Hepatocyte (in vitro differentiated cells): ENCODE results near the gene WSCD1. TPM values are rescaled to one million over a fixed set of nuclear protein-coding genes. Genes with fewer than 3 reads are reported as not detected.

Source experiments
- DNase-seq: peaks from one replicate; pipeline ENCODE4 v3.0.0-alpha.2; 2016; ENCODE audit warnings: low spot score
- H2AFZ ChIP-seq: fragments of 200-600 bp; sonication (generic); 2 replicates; pipeline ENCODE4 v1.6.0; 2016; ENCODE audit warnings: antibody characterized with exemption, mild to moderate bottlenecking
- H3K27ac ChIP-seq: fragments of 200-600 bp; sonication (generic); 2 replicates; pipeline ENCODE4 v1.5.1; 2016; ENCODE audit warnings: mild to moderate bottlenecking
- H3K27me3 ChIP-seq: fragments of 200-600 bp; sonication (generic); 2 replicates; pipeline ENCODE4 v1.6.1; 2016
- H3K36me3 ChIP-seq: fragments of 200-600 bp; sonication (generic); replicated peaks from 2 replicates; pipeline ENCODE4 v1.5.1; 2016; ENCODE audit warnings: low read depth; ENCODE audit not compliant: insufficient read depth
- H3K4me1 ChIP-seq: fragments of 200-600 bp; sonication (generic); 2 replicates; pipeline ENCODE4 v1.5.1; 2016; ENCODE audit warnings: mild to moderate bottlenecking, moderate library complexity; ENCODE audit not compliant: insufficient read depth
- H3K4me2 ChIP-seq: fragments of 200-600 bp; sonication (generic); 2 replicates; pipeline ENCODE4 v1.6.0; 2016
- H3K4me3 ChIP-seq: fragments of 200-600 bp; sonication (generic); 2 replicates; pipeline ENCODE4 v1.5.1; 2016; ENCODE audit warnings: mild to moderate bottlenecking
- H3K79me2 ChIP-seq: fragments of 200-600 bp; sonication (generic); 2 replicates; pipeline ENCODE4 v1.6.0; 2017; ENCODE audit warnings: mild to moderate bottlenecking
- H3K9me2 ChIP-seq: fragments of 200-600 bp; sonication (generic); replicated peaks from 2 replicates; pipeline ENCODE4 v1.6.0; 2017; ENCODE audit warnings: mild to moderate bottlenecking; ENCODE audit not compliant: insufficient read depth
- H3K9me3 ChIP-seq: fragments of 200-600 bp; sonication (generic); 2 replicates; pipeline ENCODE4 v1.5.1; 2016; ENCODE audit warnings: low read depth, mild to moderate bottlenecking
- H4K20me1 ChIP-seq: fragments of 200-600 bp; sonication (generic); 2 replicates; pipeline ENCODE4 v1.6.0; 2016; ENCODE audit warnings: mild to moderate bottlenecking; ENCODE audit not compliant: insufficient read depth, poor library complexity, severe bottlenecking
- CTCF ChIP-seq: fragments of 200-600 bp; sonication (generic); IDR thresholded peaks from 2 replicates; pipeline ENCODE4 v1.5.1; 2016; ENCODE audit warnings: antibody characterized with exemption, mild to moderate bottlenecking; ENCODE audit not compliant: poor library complexity
- EZH2 ChIP-seq: fragments of 200-600 bp; sonication (generic); IDR thresholded peaks from 2 replicates; pipeline ENCODE4 v1.6.1; 2016; ENCODE audit warnings: antibody characterized with exemption, mild to moderate bottlenecking, borderline replicate concordance
- EZH2phosphoT487 ChIP-seq: fragments of 200-600 bp; sonication (generic); IDR thresholded peaks from one replicate; pipeline ENCODE4 v1.6.1; 2018; ENCODE audit warnings: antibody characterized with exemption, mild to moderate bottlenecking, low read depth, moderate library complexity; ENCODE audit not compliant: unreplicated experiment, severe bottlenecking
- WGBS: methylation state at CpG from one replicate; pipeline ENCODE4 v1.1.6; 2016; ENCODE audit warnings: low lambda C conversion rate; ENCODE audit errors: missing lambda C conversion rate; 5-methylcytosine and 5-hydroxymethylcytosine counted together
- polyA plus RNA-seq: library from polyadenylated mRNA; unstranded; fragments of >200 nt; fragmentation: Nextera tagmentation; extraction: Ambion mirVana; gene quantifications from 2 replicates; pipeline ENCODE4 v1.2.1, GENCODE V29; 2016
- total RNA-seq: library from RNA; depleted of rRNA; stranded (reverse); fragments of >200 nt; gene quantifications from 2 replicates; pipeline ENCODE4 v1.2.3, GENCODE V29; 2014

Gene WSCD1
- total and polyA plus RNA-seq, 2 experiments from 2014 or later = 1.5 to 4.4 TPM

GRCh38 chr17:6098823-6099180, 28.6 kb downstream of the WSCD1 start:
- Histone ChIP-seq H3K27me3 (peaks cover 12% of the 10 kb centered on the region), H2AFZ (no peak overlapping the region), H3K36me3 (no peaks in the 10 kb centered on the region), H3K27ac (no peak overlapping the region), H3K4me1 (no peaks in the 10 kb centered on the region), H4K20me1 (no peaks in the 10 kb centered on the region), H3K9me3 (no peaks in the 10 kb centered on the region), H3K4me3 (no peak overlapping the region), H3K79me2 (no peaks in the 10 kb centered on the region), H3K4me2 (no peak overlapping the region), H3K9me2 (no peaks in the 10 kb centered on the region)
- TF ChIP-seq EZH2phosphoT487 (no peak), EZH2 (no peak), CTCF (no peak)
- 82% methylated on average over 1 of the region's 1 CpG for WGBS
- DNase-seq = no peak

GRCh38 chr17:6099492-6099891, 29.3 kb downstream of the WSCD1 start:
- no peak overlapping the region for H3K4me2 ChIP-seq
- H4K20me1 ChIP-seq = no peaks in the 10 kb centered on the region
- TF ChIP-seq EZH2 (no peak), EZH2phosphoT487 (no peak), CTCF (no peak)
- no peaks in the 10 kb centered on the region for H3K79me2 ChIP-seq
- 90% methylated on average over 8 of the region's 8 CpGs for WGBS
- H3K4me3 ChIP-seq = no peak overlapping the region
- H3K36me3 ChIP-seq = no peaks in the 10 kb centered on the region
- no peaks in the 10 kb centered on the region for H3K9me2 ChIP-seq
- no peaks in the 10 kb centered on the region for H3K4me1 ChIP-seq
- no peak overlapping the region for H2AFZ ChIP-seq
- no peak overlapping the region for H3K27ac ChIP-seq
- DNase-seq = no peak
- H3K27me3 ChIP-seq = peaks cover 12% of the 10 kb centered on the region
- no peaks in the 10 kb centered on the region for H3K9me3 ChIP-seq

- TF ChIP-seq EZH2 (no peak), EZH2phosphoT487 (no peak), CTCF (no peak)
- WGBS = 91% methylated on average over 9 of the region's 9 CpGs
- Histone ChIP-seq H3K4me3 (no peak overlapping the region), H3K9me2 (no peaks in the 10 kb centered on the region), H3K4me1 (no peaks in the 10 kb centered on the region), H3K27ac (no peak overlapping the region), H4K20me1 (no peaks in the 10 kb centered on the region), H3K4me2 (no peak overlapping the region), H3K27me3 (peaks cover 14% of the 10 kb centered on the region), H3K36me3 (no peaks in the 10 kb centered on the region), H2AFZ (no peak overlapping the region), H3K79me2 (no peaks in the 10 kb centered on the region), H3K9me3 (no peaks in the 10 kb centered on the region)
- no peak for DNase-seq
Measured at GRCh38 chr17:6100146-6100545, 30.0 kb downstream of the WSCD1 start.

GRCh38 chr17:6100891-6101500, 30.8 kb downstream of the WSCD1 start:
- no peaks in the 10 kb centered on the region for H3K4me1 ChIP-seq
- no peak for DNase-seq
- WGBS = 77% methylated on average over 7 of the region's 7 CpGs
- H3K9me3 ChIP-seq = no peaks in the 10 kb centered on the region
- no peaks in the 10 kb centered on the region for H3K9me2 ChIP-seq
- H3K4me3 ChIP-seq = no peak overlapping the region
- H3K79me2 ChIP-seq = no peaks in the 10 kb centered on the region
- no peaks in the 10 kb centered on the region for H3K36me3 ChIP-seq
- no peak for TF ChIP-seq CTCF
- TF ChIP-seq EZH2phosphoT487 = no peak
- TF ChIP-seq EZH2 = no peak
- no peaks in the 10 kb centered on the region for H4K20me1 ChIP-seq
- no peak overlapping the region for H2AFZ ChIP-seq
- peaks cover 18% of the 10 kb centered on the region for H3K27me3 ChIP-seq
- no peak overlapping the region for H3K4me2 ChIP-seq
- H3K27ac ChIP-seq = no peak overlapping the region
